A549 (cell line): ENCODE data around the gene JHY.

Source experiments
- BHLHE40 ChIP-seq: IDR thresholded peaks from 2 replicates; pipeline ENCODE4 v1.6.1; 2012; ENCODE audit warnings: low read depth, low read length, inconsistent platforms
- CEBPB ChIP-seq, 2 experiments: fragments of >200 bp in 1 of 2; sonication (Bioruptor Twin) in 1 of 2; formaldehyde crosslinking in 1 of 2; IDR thresholded peaks; 2 replicates each; pipeline ENCODE4 v1.6.1; 2012 to 2016
- CHD4 ChIP-seq: fragments of 200-600 bp; sonication (generic); IDR thresholded peaks from 2 replicates; pipeline ENCODE4 v1.6.1; 2016; ENCODE audit warnings: antibody characterized with exemption, mild to moderate bottlenecking, borderline replicate concordance
- JUN ChIP-seq, 2 experiments: fragments of >200 bp; sonication (Bioruptor Twin); formaldehyde crosslinking; IDR thresholded peaks; 2 replicates in 1 of 2; 3 replicates in 1 of 2; pipeline ENCODE4 v1.6.1; 2016 to 2017
- POLR2A ChIP-seq: IDR thresholded peaks from 2 replicates; pipeline ENCODE4 v1.6.1; 2012; ENCODE audit warnings: mild to moderate bottlenecking, low read length
- RAD21 ChIP-seq, 2 experiments: fragments of >200 bp in 1 of 2; sonication (Bioruptor Twin) in 1 of 2; formaldehyde crosslinking in 1 of 2; IDR thresholded peaks in 1 of 2; conservative IDR thresholded peaks in 1 of 2; 2 replicates in 1 of 2; 3 replicates in 1 of 2; pipeline ENCODE4 v1.6.1; 2012 to 2018; ENCODE audit warnings: inconsistent platforms in 1 of 2
- SMC3 ChIP-seq: fragments of >200 bp; sonication (Bioruptor Twin); formaldehyde crosslinking; IDR thresholded peaks from 3 replicates; pipeline ENCODE4 v1.6.1; 2018; ENCODE audit warnings: inconsistent platforms
- TF ChIP-seq, protein P1 (sequence below): fragments of >200 bp; sonication (Bioruptor Twin); formaldehyde crosslinking; IDR thresholded peaks from 3 replicates; pipeline ENCODE4 v1.5.1; 2016
- TF ChIP-seq, protein P2 (sequence below): fragments of 450-650 bp; IDR thresholded peaks from 2 replicates; pipeline ENCODE4 v1.6.1; 2014; ENCODE audit warnings: antibody characterized with exemption

DNA sequence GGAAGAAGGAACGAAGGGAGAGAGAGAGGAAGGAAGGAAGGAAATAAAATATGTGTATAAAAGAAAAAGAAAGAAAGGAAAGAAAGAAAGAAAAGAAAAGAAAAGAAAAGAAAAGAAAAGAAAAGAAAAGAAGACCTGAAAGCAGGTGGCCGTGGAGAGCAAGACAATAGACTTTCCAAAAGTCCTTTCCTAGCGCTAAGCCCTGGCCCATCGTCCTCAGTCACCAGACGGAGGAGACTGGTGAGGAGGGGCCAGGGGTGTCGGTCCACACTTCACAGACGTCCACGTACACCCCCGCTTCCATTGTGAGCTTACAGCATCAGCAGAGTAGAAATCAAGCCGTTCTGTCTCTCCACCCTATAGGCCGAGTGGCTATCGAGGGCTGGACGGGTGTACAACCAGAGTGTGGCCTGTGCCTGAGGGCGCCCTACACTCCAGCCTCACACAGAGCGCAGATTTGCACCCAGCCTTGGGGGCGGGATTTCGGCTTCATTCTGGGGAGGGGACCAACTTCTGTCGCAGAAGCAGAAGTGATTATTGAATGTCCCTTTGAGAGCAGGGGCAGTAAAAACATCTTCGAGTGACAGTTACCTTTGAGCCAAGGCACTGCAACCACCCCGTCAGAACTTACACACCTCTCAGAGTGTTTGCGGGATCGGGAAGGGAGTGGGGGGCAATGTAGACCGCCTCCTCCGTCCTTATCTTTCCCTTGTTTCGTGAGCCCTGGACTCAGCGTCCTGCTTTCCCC lies 101.1 kb downstream of the JHY start:
- TF ChIP-seq, protein P1, sequence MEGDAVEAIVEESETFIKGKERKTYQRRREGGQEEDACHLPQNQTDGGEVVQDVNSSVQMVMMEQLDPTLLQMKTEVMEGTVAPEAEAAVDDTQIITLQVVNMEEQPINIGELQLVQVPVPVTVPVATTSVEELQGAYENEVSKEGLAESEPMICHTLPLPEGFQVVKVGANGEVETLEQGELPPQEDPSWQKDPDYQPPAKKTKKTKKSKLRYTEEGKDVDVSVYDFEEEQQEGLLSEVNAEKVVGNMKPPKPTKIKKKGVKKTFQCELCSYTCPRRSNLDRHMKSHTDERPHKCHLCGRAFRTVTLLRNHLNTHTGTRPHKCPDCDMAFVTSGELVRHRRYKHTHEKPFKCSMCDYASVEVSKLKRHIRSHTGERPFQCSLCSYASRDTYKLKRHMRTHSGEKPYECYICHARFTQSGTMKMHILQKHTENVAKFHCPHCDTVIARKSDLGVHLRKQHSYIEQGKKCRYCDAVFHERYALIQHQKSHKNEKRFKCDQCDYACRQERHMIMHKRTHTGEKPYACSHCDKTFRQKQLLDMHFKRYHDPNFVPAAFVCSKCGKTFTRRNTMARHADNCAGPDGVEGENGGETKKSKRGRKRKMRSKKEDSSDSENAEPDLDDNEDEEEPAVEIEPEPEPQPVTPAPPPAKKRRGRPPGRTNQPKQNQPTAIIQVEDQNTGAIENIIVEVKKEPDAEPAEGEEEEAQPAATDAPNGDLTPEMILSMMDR, result no peak
- TF ChIP-seq RAD21 (conservative IDR thresholded peaks at IDR 0.05 in 1 of 2, IDR thresholded peaks at IDR 0.05 in 1 of 2) (no peak), CHD4 (no peak), SMC3 (no peak), CEBPB (IDR thresholded peaks at IDR 0.05) (no peak), BHLHE40 (no peak), JUN (IDR thresholded peaks at IDR 0.05) (no peak), POLR2A (no peak)
- TF ChIP-seq, protein P2, sequence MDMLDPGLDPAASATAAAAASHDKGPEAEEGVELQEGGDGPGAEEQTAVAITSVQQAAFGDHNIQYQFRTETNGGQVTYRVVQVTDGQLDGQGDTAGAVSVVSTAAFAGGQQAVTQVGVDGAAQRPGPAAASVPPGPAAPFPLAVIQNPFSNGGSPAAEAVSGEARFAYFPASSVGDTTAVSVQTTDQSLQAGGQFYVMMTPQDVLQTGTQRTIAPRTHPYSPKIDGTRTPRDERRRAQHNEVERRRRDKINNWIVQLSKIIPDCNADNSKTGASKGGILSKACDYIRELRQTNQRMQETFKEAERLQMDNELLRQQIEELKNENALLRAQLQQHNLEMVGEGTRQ, result no peak
